IMR-90 (cell line): ENCODE data around the gene WNT3. TPM values are rescaled to one million over a fixed set of nuclear protein-coding genes. Genes with fewer than 3 reads are reported as not detected.

ENCODE experiments used
- ATAC-seq: fragments of 200-7000 bp; cut with Tn5 transposase; 2 replicates; pipeline ENCODE4 v1.9.1; 2020; ENCODE audit warnings: low read depth, mild to moderate bottlenecking, moderate library complexity
- BruUV-seq: library from RNA; stranded (reverse); fragments of 400-500 nt; replicated peaks from 2 replicates; lab custom pipeline; 2021; lab: Mats Ljungman, UMichigan
- CTCF ChIA-PET: fragments of 300-600 bp; formaldehyde crosslinking; extraction: SDS; loops from one replicate; lab custom pipeline; 2021; ENCODE audit warnings: antibody characterized with exemption; lab: Yijun Ruan, JAX
- POLR2A ChIA-PET: fragments of 300-600 bp; sonication (Branson Sonifier 250); formaldehyde crosslinking; loops from one replicate; lab custom pipeline; 2022; ENCODE audit warnings: antibody characterized with exemption; ENCODE audit not compliant: unreplicated experiment; lab: Charles Lee
- DNase-seq: peaks from one replicate; pipeline ENCODE4 v3.0.0; 2013
- H2AFZ ChIP-seq: replicated peaks from 2 replicates; pipeline ENCODE3; 2013; ENCODE audit warnings: low read length, mild to moderate bottlenecking; ENCODE audit not compliant: poor library complexity
- H2AK5ac ChIP-seq: 2 replicates; pipeline ENCODE4 v1.6.1; 2013; ENCODE audit warnings: low read depth, low read length, inconsistent platforms
- H2AK9ac ChIP-seq: replicated peaks from 2 replicates; pipeline ENCODE3; 2013; ENCODE audit warnings: mild to moderate bottlenecking, low read depth, low read length, moderate library complexity; ENCODE audit not compliant: poor library complexity
- H2BK120ac ChIP-seq: 2 replicates; pipeline ENCODE4 v1.6.1; 2013; ENCODE audit warnings: low read depth, low read length, inconsistent platforms
- H2BK15ac ChIP-seq: 3 replicates; pipeline ENCODE4 v1.6.1; 2013; ENCODE audit warnings: low read depth, low read length, inconsistent platforms
- H2BK20ac ChIP-seq: 2 replicates; pipeline ENCODE4 v1.6.1; 2013; ENCODE audit warnings: low read depth, mild to moderate bottlenecking, inconsistent platforms, low read length, moderate library complexity
- H2BK5ac ChIP-seq: 2 replicates; pipeline ENCODE4 v1.6.1; 2013; ENCODE audit warnings: mild to moderate bottlenecking, low read depth, low read length, inconsistent platforms; ENCODE audit not compliant: poor library complexity, severe bottlenecking
- H3K14ac ChIP-seq: replicated peaks from 2 replicates; pipeline ENCODE4 v1.6.1; 2013; ENCODE audit warnings: low read depth, low read length, inconsistent platforms
- H3K18ac ChIP-seq: 2 replicates; pipeline ENCODE4 v1.6.1; 2013; ENCODE audit warnings: low read depth, low read length, control low read depth
- H3K23ac ChIP-seq: 2 replicates; pipeline ENCODE4 v1.6.1; 2013; ENCODE audit warnings: low read depth, low read length, inconsistent platforms
- H3K27ac ChIP-seq: 2 replicates; pipeline ENCODE4 v1.5.1; 2013; ENCODE audit warnings: mild to moderate bottlenecking, control low read depth, low read length; ENCODE audit not compliant: insufficient read depth
- H3K27me3 ChIP-seq: 2 replicates; pipeline ENCODE4 v1.6.1; 2013; ENCODE audit warnings: low read length; ENCODE audit not compliant: control insufficient read depth, insufficient read depth
- H3K36me3 ChIP-seq: 2 replicates; pipeline ENCODE4 v1.6.1; 2013; ENCODE audit warnings: low read length, mixed read lengths; ENCODE audit not compliant: control insufficient read depth, insufficient read depth
- H3K4ac ChIP-seq: 2 replicates; pipeline ENCODE4 v1.6.1; 2013; ENCODE audit warnings: low read depth, low read length, inconsistent platforms
- H3K4me1 ChIP-seq: 2 replicates; pipeline ENCODE4 v1.6.1; 2013; ENCODE audit warnings: low read length, mixed read lengths; ENCODE audit not compliant: control insufficient read depth, insufficient read depth
- H3K4me2 ChIP-seq: 2 replicates; pipeline ENCODE4 v1.6.1; 2013; ENCODE audit warnings: low read depth, mild to moderate bottlenecking, control low read depth, low read length, moderate library complexity
- H3K4me3 ChIP-seq: 2 replicates; pipeline ENCODE4 v1.5.1; 2013; ENCODE audit warnings: low read depth, mild to moderate bottlenecking, control low read depth, low read length, moderate library complexity; ENCODE audit not compliant: insufficient read depth
- H3K56ac ChIP-seq: 2 replicates; pipeline ENCODE4 v1.6.1; 2013; ENCODE audit warnings: low read length, inconsistent platforms; ENCODE audit not compliant: insufficient read depth; ENCODE audit errors: extremely low read depth
- H3K79me1 ChIP-seq, 2 experiments: 2 replicates each; pipeline ENCODE4 v1.6.1; 2013; ENCODE audit warnings: low read length in 2 of 2, inconsistent platforms in 1 of 2, low read depth in 1 of 2
- H3K9ac ChIP-seq: 2 replicates; pipeline ENCODE4 v1.6.1; 2013; ENCODE audit warnings: low read depth, low read length, control low read depth
- H3K9me1 ChIP-seq: 2 replicates; pipeline ENCODE4 v1.6.1; 2013; ENCODE audit warnings: low read length, inconsistent platforms; ENCODE audit not compliant: insufficient read depth
- H3K9me3 ChIP-seq: 2 replicates; pipeline ENCODE4 v1.6.1; 2013; ENCODE audit warnings: low read length; ENCODE audit not compliant: control insufficient read depth, insufficient read depth
- H4K20me1 ChIP-seq: 2 replicates; pipeline ENCODE4 v1.6.1; 2013; ENCODE audit warnings: low read length, inconsistent platforms; ENCODE audit not compliant: insufficient read depth
- H4K5ac ChIP-seq: 2 replicates; pipeline ENCODE4 v1.6.1; 2013; ENCODE audit warnings: mild to moderate bottlenecking, low read depth, low read length, control low read depth
- H4K8ac ChIP-seq, 2 experiments: 2 replicates each; pipeline ENCODE4 v1.6.1; 2013; ENCODE audit warnings: low read depth in 2 of 2, low read length in 2 of 2, control low read depth in 1 of 2, inconsistent platforms in 1 of 2
- H4K91ac ChIP-seq: 2 replicates; pipeline ENCODE4 v1.6.1; 2013; ENCODE audit warnings: low read depth, low read length, inconsistent platforms; ENCODE audit not compliant: insufficient read depth
- BHLHE40 ChIP-seq: fragments of 150-350 bp; IDR thresholded peaks from 2 replicates; pipeline ENCODE4 v1.6.1; 2016; ENCODE audit warnings: mild to moderate bottlenecking, low read depth, low read length
- CEBPB ChIP-seq: IDR thresholded peaks from 2 replicates; pipeline ENCODE4 v1.6.1; 2012; ENCODE audit warnings: low read depth, low read length, improper control_type of control experiment
- FOS ChIP-seq: fragments of 150-350 bp; IDR thresholded peaks from 2 replicates; pipeline ENCODE4 v1.6.1; 2016; ENCODE audit warnings: low read depth, low read length
- MAFK ChIP-seq: IDR thresholded peaks from 2 replicates; pipeline ENCODE4 v1.6.1; 2012; ENCODE audit warnings: low read depth, low read length, improper control_type of control experiment
- NFE2L2 ChIP-seq: fragments of 150-350 bp; IDR thresholded peaks from 2 replicates; pipeline ENCODE4 v1.6.1; 2016; ENCODE audit warnings: low read depth, mild to moderate bottlenecking, low read length
- POLR2A ChIP-seq: IDR thresholded peaks from 2 replicates; pipeline ENCODE4 v1.6.1; 2012; ENCODE audit warnings: mild to moderate bottlenecking, low read depth, low read length
- RAD21 ChIP-seq: IDR thresholded peaks from 2 replicates; pipeline ENCODE4 v1.6.1; 2012; ENCODE audit warnings: low read length, improper control_type of control experiment
- RCOR1 ChIP-seq: IDR thresholded peaks from 2 replicates; pipeline ENCODE4 v1.6.1; 2012; ENCODE audit warnings: mild to moderate bottlenecking, low read length, improper control_type of control experiment; ENCODE audit not compliant: insufficient replicate concordance
- RFX5 ChIP-seq: IDR thresholded peaks from 2 replicates; pipeline ENCODE4 v1.8.0; 2012; ENCODE audit warnings: low read depth, mild to moderate bottlenecking, low read length, moderate library complexity
- SMC3 ChIP-seq: fragments of 150-350 bp; IDR thresholded peaks from 2 replicates; pipeline ENCODE4 v1.6.1; 2016; ENCODE audit warnings: low read depth, mild to moderate bottlenecking, antibody characterized with exemption, low read length, moderate library complexity
- USF2 ChIP-seq: fragments of 150-350 bp; IDR thresholded peaks from 2 replicates; pipeline ENCODE4 v1.6.1; 2017; ENCODE audit warnings: mild to moderate bottlenecking, antibody characterized with exemption, low read length, low read depth
- WGBS, 2 experiments: methylation state at CpG; one replicate each; pipeline versions ENCODE4 v1.1.5 to v1.1.7; 2013; ENCODE audit warnings: missing lambda C conversion rate in 2 of 2; ENCODE audit not compliant: insufficient read length in 1 of 2; ENCODE audit errors: extremely low coverage in 2 of 2; 5-methylcytosine and 5-hydroxymethylcytosine counted together
- dilution Hi-C: fragments of 300-500 bp; cut with HindIII; formaldehyde crosslinking; loops from one replicate; pipeline ENCODE4 v1.14.3; 2018; ENCODE audit warnings: low sequenced_read_pairs; ENCODE audit not compliant: unreplicated experiment
- in situ Hi-C: fragments of 300-500 bp; cut with MboI; formaldehyde crosslinking; loops from 3 replicates; pipeline ENCODE4 v1.14.3; 2019; ENCODE audit warnings: low sequenced_read_pairs, inconsistent platforms, mixed read lengths
- intact Hi-C: fragments of 100-400 bp; cut with micrococcal nuclease; formaldehyde crosslinking; loops from 2 replicates; pipeline ENCODE4 v1.10.0; 2022
- polyA plus RNA-seq, 3 experiments: library from polyadenylated mRNA; depleted of rRNA; stranded (reverse); fragments of >200 nt; gene quantifications; 2 replicates each; pipeline ENCODE4 v1.2.3, GENCODE V29; 2012; ENCODE audit warnings: low replicate concordance in 1 of 3
- total RNA-seq: library from RNA; depleted of rRNA; stranded (reverse); fragments of >200 nt; gene quantifications from 2 replicates; pipeline ENCODE4 v1.2.3, GENCODE V29; 2012
- TF ChIP-seq, protein P1 (sequence below): fragments of 150-350 bp; IDR thresholded peaks from 2 replicates; pipeline ENCODE4 v1.6.1; 2016; ENCODE audit warnings: low read depth, mild to moderate bottlenecking, low read length, moderate library complexity, borderline replicate concordance

The WNT3 gene
- total and polyA plus RNA-seq, 2 of the 4 experiments (the other 2 are of a cell fraction): 0.72 to 1.0 TPM

- H4K20me1 ChIP-seq: no peaks in the 10 kb centered on the region
- in situ Hi-C loops (no loop called here), intact Hi-C loops (no loop called here), dilution Hi-C loops (no loop called here)
- no peak overlapping the region for H2BK5ac ChIP-seq
- no TSS peak for BruUV-seq
- no peak overlapping the region for H2AK9ac ChIP-seq
- H3K14ac ChIP-seq: no peak overlapping the region
- WGBS, 2 experiments: no CpG with 5 or more reads among the region's 3 CpGs
- TF ChIP-seq, protein P1, sequence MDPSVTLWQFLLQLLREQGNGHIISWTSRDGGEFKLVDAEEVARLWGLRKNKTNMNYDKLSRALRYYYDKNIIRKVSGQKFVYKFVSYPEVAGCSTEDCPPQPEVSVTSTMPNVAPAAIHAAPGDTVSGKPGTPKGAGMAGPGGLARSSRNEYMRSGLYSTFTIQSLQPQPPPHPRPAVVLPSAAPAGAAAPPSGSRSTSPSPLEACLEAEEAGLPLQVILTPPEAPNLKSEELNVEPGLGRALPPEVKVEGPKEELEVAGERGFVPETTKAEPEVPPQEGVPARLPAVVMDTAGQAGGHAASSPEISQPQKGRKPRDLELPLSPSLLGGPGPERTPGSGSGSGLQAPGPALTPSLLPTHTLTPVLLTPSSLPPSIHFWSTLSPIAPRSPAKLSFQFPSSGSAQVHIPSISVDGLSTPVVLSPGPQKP: no peak
- no peak for TF ChIP-seq CEBPB
- no peak for TF ChIP-seq BHLHE40
- no peak for TF ChIP-seq RFX5
- TF ChIP-seq USF2: no peak
- TF ChIP-seq RCOR1: no peak
- no peak for TF ChIP-seq NFE2L2
- TF ChIP-seq FOS: no peak
- TF ChIP-seq MAFK: no peak
- TF ChIP-seq POLR2A: no peak
- TF ChIP-seq RAD21: no peak
- TF ChIP-seq SMC3: no peak
- no peak for DNase-seq
- H2AFZ ChIP-seq: no peak overlapping the region
- no peaks in the 10 kb centered on the region for H3K79me1 ChIP-seq
- H4K91ac ChIP-seq: no peak overlapping the region
- H2BK120ac ChIP-seq: no peak overlapping the region
- no peak overlapping the region for H2AK5ac ChIP-seq
- H3K9me1 ChIP-seq: peaks cover 4% of the 10 kb centered on the region
- H3K27ac ChIP-seq: no peak overlapping the region
- no peaks in the 10 kb centered on the region for H3K27me3 ChIP-seq
- H3K9me3 ChIP-seq: no peaks in the 10 kb centered on the region
- peaks cover 21% of the 10 kb centered on the region for H3K36me3 ChIP-seq
- no peak overlapping the region for H4K5ac ChIP-seq
- ChIA-PET CTCF (no interaction called here), POLR2A (no interaction called here)
- no peak overlapping the region for H3K56ac ChIP-seq
- ATAC-seq: no peak
- no peak overlapping the region for H4K8ac ChIP-seq
- peaks cover 3% of the 10 kb centered on the region; the same call in 1 of the 2 replicates for H3K4me1 ChIP-seq
- no peak overlapping the region for H2BK15ac ChIP-seq
- no peak overlapping the region for H3K4me3 ChIP-seq
- no peak overlapping the region for H3K4ac ChIP-seq
- H3K18ac ChIP-seq: no peak overlapping the region
- no peak overlapping the region for H3K4me2 ChIP-seq
- no peak overlapping the region for H3K9ac ChIP-seq
- H3K23ac ChIP-seq: no peak overlapping the region
- H2BK20ac ChIP-seq: no peak overlapping the region
Observed at GRCh38 chr17:46753776-46754175, 64.7 kb downstream of the WNT3 start.
